ENCODE results near the gene GRID1.

DNA sequence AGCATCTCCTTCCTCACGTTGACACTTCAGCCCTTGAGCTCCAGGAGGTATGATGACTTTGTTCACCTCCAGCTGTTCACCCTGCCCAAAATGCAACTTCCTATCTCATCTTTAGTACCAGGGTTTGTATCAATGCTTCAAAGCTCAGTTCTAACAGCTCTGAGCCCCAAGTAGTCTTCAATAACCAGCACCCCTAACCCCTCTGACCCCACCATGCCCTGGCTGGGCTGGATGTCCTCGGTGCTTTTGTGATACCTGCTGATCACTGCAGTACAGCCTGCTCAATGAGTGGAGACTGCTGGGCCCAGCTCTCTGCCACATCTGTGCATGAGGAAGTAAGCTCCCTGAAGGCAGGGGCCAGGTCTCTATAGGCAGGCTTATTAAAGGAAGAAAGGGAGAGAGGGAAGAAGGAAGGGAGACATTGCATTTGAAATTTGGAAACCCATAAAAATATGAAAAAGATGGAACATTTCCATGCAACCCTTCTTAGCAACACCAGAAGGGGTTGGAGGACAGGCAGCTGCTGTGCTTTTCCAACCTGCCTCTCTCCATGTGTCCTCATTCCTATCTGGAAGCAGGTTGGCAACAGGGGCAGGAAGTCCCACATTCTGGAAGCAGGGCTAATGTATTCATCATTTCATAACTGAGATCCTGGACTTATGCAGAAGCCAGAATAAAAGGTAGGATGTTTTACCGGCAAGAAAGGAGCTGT, 756.1 kb downstream of the GRID1 start:
- TF ChIP-seq YY1 (tag by site-specific recombination; IDR thresholded peaks at IDR 0.05) (no peak), TCF7L2 (IDR thresholded peaks at IDR 0.05; ENCODE audit: borderline replicate concordance, low read depth, low read length) (no peak), ZNF274 (IDR thresholded peaks at IDR 0.05; ENCODE audit: low read length) (no peak), ZNF274 (tag by site-specific recombination; IDR thresholded peaks at IDR 0.05; ENCODE audit: borderline replicate concordance) (no peak), ZNF791 (tag by site-specific recombination; IDR thresholded peaks at IDR 0.05) (no peak), ZNF529 (tag by site-specific recombination; IDR thresholded peaks at IDR 0.05; ENCODE audit: insufficient replicate concordance) (no peak), ZNF10 (tag by site-specific recombination; IDR thresholded peaks at IDR 0.05) (no peak), ZSCAN30 (tag by site-specific recombination; IDR thresholded peaks at IDR 0.05) (no peak), GLIS1 (tag by site-specific recombination; IDR thresholded peaks at IDR 0.05) (no peak)
- TF ChIP-seq, protein P1, sequence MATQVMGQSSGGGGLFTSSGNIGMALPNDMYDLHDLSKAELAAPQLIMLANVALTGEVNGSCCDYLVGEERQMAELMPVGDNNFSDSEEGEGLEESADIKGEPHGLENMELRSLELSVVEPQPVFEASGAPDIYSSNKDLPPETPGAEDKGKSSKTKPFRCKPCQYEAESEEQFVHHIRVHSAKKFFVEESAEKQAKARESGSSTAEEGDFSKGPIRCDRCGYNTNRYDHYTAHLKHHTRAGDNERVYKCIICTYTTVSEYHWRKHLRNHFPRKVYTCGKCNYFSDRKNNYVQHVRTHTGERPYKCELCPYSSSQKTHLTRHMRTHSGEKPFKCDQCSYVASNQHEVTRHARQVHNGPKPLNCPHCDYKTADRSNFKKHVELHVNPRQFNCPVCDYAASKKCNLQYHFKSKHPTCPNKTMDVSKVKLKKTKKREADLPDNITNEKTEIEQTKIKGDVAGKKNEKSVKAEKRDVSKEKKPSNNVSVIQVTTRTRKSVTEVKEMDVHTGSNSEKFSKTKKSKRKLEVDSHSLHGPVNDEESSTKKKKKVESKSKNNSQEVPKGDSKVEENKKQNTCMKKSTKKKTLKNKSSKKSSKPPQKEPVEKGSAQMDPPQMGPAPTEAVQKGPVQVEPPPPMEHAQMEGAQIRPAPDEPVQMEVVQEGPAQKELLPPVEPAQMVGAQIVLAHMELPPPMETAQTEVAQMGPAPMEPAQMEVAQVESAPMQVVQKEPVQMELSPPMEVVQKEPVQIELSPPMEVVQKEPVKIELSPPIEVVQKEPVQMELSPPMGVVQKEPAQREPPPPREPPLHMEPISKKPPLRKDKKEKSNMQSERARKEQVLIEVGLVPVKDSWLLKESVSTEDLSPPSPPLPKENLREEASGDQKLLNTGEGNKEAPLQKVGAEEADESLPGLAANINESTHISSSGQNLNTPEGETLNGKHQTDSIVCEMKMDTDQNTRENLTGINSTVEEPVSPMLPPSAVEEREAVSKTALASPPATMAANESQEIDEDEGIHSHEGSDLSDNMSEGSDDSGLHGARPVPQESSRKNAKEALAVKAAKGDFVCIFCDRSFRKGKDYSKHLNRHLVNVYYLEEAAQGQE (tag by site-specific recombination; IDR thresholded peaks at IDR 0.05): no peak
- TF ChIP-seq, protein P2, sequence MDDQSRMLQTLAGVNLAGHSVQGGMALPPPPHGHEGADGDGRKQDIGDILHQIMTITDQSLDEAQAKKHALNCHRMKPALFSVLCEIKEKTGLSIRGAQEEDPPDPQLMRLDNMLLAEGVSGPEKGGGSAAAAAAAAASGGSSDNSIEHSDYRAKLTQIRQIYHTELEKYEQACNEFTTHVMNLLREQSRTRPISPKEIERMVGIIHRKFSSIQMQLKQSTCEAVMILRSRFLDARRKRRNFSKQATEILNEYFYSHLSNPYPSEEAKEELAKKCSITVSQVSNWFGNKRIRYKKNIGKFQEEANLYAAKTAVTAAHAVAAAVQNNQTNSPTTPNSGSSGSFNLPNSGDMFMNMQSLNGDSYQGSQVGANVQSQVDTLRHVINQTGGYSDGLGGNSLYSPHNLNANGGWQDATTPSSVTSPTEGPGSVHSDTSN (CRISPR knock-in tag; IDR thresholded peaks at IDR 0.05): no peak
- TF ChIP-seq, protein P3, sequence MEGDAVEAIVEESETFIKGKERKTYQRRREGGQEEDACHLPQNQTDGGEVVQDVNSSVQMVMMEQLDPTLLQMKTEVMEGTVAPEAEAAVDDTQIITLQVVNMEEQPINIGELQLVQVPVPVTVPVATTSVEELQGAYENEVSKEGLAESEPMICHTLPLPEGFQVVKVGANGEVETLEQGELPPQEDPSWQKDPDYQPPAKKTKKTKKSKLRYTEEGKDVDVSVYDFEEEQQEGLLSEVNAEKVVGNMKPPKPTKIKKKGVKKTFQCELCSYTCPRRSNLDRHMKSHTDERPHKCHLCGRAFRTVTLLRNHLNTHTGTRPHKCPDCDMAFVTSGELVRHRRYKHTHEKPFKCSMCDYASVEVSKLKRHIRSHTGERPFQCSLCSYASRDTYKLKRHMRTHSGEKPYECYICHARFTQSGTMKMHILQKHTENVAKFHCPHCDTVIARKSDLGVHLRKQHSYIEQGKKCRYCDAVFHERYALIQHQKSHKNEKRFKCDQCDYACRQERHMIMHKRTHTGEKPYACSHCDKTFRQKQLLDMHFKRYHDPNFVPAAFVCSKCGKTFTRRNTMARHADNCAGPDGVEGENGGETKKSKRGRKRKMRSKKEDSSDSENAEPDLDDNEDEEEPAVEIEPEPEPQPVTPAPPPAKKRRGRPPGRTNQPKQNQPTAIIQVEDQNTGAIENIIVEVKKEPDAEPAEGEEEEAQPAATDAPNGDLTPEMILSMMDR (tag by site-specific recombination; IDR thresholded peaks at IDR 0.05): no peak
- TF ChIP-seq, protein P4, sequence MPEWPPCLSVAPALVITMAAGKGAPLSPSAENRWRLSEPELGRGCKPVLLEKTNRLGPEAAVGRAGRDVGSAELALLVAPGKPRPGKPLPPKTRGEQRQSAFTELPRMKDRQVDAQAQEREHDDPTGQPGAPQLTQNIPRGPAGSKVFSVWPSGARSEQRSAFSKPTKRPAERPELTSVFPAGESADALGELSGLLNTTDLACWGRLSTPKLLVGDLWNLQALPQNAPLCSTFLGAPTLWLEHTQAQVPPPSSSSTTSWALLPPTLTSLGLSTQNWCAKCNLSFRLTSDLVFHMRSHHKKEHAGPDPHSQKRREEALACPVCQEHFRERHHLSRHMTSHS (tag by site-specific recombination; IDR thresholded peaks at IDR 0.05): no peak
- TF ChIP-seq, protein P5, sequence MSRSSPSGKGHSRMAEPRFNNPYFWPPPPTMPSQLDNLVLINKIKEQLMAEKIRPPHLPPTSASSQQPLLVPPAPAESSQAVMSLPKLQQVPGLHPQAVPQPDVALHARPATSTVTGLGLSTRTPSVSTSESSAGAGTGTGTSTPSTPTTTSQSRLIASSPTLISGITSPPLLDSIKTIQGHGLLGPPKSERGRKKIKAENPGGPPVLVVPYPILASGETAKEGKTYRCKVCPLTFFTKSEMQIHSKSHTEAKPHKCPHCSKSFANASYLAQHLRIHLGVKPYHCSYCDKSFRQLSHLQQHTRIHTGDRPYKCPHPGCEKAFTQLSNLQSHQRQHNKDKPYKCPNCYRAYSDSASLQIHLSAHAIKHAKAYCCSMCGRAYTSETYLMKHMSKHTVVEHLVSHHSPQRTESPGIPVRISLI (tag by site-specific recombination; IDR thresholded peaks at IDR 0.05): no peak
- TF ChIP-seq, protein P6, sequence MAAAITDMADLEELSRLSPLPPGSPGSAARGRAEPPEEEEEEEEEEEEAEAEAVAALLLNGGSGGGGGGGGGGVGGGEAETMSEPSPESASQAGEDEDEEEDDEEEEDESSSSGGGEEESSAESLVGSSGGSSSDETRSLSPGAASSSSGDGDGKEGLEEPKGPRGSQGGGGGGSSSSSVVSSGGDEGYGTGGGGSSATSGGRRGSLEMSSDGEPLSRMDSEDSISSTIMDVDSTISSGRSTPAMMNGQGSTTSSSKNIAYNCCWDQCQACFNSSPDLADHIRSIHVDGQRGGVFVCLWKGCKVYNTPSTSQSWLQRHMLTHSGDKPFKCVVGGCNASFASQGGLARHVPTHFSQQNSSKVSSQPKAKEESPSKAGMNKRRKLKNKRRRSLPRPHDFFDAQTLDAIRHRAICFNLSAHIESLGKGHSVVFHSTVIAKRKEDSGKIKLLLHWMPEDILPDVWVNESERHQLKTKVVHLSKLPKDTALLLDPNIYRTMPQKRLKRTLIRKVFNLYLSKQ (tag by site-specific recombination; IDR thresholded peaks at IDR 0.05; ENCODE audit: borderline replicate concordance): no peak
